Loucy (cell line): ENCODE measurements around the gene RNF223.

Experiments used
- CTCF ChIP-seq: fragments of 200-600 bp; sonication (generic); conservative IDR thresholded peaks from 2 replicates; pipeline ENCODE4 v1.5.1; 2014; ENCODE audit warnings: mild to moderate bottlenecking, antibody characterized with exemption, low read length
- EZH2phosphoT487 ChIP-seq: fragments of 200-600 bp; IDR thresholded peaks from 2 replicates; pipeline ENCODE4 v1.6.1; 2018; ENCODE audit warnings: antibody characterized with exemption, mild to moderate bottlenecking, moderate library complexity, borderline replicate concordance

DNA sequence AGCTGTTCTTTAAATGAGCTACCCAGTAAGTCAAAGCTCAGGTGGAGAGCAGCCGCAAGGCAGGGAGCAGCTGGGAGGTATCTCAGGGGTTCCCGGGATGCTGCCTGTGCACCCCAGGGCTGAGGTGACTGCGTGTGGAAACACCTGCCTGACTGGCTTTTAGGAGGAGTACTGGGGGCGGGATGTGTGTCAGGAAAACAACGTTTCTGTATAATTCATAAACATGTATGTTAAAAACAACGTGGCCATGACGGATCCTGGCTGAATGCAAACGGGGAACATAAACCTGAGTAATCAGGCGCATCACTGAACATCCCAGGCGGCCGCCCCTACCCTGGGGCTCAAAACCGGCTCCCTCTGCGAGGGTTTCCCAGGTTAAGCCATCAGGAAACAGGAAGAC is 40.3 kb upstream of the RNF223 start:
- TF ChIP-seq CTCF = no peak
- no peak for TF ChIP-seq EZH2phosphoT487
